ENCODE data around the gene MANEAL. TPM values are rescaled to one million over a fixed set of nuclear protein-coding genes. Genes with fewer than 3 reads are reported as not detected.

Gene MANEAL
- total and polyA plus RNA-seq, 8 donors = 4.3 to 10.3 (median 6.7) TPM

DNA sequence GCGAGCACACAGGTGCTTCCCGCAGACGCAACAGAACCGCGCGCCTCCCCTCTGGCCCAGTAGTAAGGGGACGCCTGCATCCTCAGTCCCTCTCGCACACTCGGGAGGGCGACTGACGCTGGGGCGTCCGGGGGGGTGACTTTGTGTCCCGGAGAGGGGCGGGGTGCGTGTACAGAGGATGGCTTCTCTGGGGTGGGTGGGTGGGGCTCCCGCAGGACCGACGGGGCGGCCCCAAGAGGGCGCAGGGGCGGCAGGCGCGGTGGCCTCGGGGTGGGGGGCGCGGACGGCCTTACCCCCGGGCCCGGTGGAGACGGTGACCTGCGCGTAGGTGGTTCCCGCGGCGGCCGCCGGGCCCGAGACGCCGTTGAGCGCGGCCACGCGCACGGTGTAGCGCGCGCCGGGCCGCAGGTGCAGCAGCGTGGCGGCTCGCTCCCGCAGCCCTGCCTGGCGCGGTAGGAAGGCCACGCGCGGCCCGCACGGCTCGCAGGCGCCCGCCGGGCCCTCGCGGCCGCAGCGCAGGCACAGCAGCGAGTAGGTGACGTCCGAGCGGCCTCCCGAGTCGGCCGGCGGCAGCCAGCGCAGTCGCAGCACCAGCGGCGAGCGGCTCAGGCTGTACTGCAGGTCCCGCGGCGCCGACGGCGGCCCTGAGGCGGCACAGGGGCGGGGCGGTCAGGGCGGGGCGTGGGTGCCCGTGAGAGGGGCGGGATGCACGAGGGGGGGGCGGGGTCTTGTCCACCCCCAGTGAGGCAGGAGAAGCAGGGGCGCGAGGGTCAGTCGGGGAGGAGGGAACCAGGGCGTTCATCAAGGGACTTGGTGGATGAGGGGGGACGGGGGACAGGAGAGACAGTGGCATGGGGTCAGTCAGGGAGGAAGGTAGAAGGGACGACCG is 40.8 kb upstream of the MANEAL start:
- FAIRE-seq = no peak
- ATAC-seq = peak; percentile 80 to 89 (median 83)
- intact Hi-C loops (cut with DNase I) = no loop called here
- no peaks in the 10 kb centered on the region for H3K4me1 ChIP-seq
- no peak overlapping the region for H3K27ac ChIP-seq
- peak in 5 of 6 donors; percentile 27 to 84 (median 65) for DNase-seq
- peak overlapping the region; percentile 28 to 53 (median 38) for H3K4me3 ChIP-seq
- TF ChIP-seq CTCF (IDR thresholded peaks at IDR 0.05) = no peak
- H3K27me3 ChIP-seq = no peaks in the 10 kb centered on the region
- H3K36me3 ChIP-seq = no peaks in the 10 kb centered on the region
- no peaks in the 10 kb centered on the region for H3K9me3 ChIP-seq
- WGBS, 2 donors = 1% methylated on average over 67 to 105 of the region's 105 CpGs

- 9 to 10% methylated on average over 40 to 52 of the region's 52 CpGs for WGBS, 2 donors
- DNase-seq = peak in 1 of 6 donors; percentile 69
- no peak for TF ChIP-seq CTCF (IDR thresholded peaks at IDR 0.05)
- Histone ChIP-seq H3K9me3 (no peaks in the 10 kb centered on the region), H3K4me1 (no peaks in the 10 kb centered on the region), H3K36me3 (no peaks in the 10 kb centered on the region), H3K4me3 (peak overlapping the region in 1 of 4 donors; percentile 47), H3K27ac (no peak overlapping the region), H3K27me3 (no peaks in the 10 kb centered on the region)
- ATAC-seq = no peak
- intact Hi-C loops (cut with DNase I) = no loop called here
- FAIRE-seq = no peak
These were observed 40.0 kb upstream of the MANEAL start for GRCh38 chr1:37753473-37754321.

GRCh38 chr1:37755290-37755689 is 38.4 kb upstream of the MANEAL start:
- Histone ChIP-seq H3K27ac (no peak overlapping the region), H3K27me3 (peaks cover 0 to 9% (median 0%) of the 10 kb centered on the region in 4 donors), H3K9me3 (no peaks in the 10 kb centered on the region), H3K4me3 (no peak overlapping the region), H3K4me1 (no peaks in the 10 kb centered on the region), H3K36me3 (no peaks in the 10 kb centered on the region)
- no peak for TF ChIP-seq CTCF (IDR thresholded peaks at IDR 0.05)
- ATAC-seq = no peak
- 55 to 77% methylated on average over 1 of the region's 1 CpG for WGBS, 2 donors
- intact Hi-C loops (cut with DNase I) = no loop called here
- no peak for FAIRE-seq
- DNase-seq = no peak

DNA sequence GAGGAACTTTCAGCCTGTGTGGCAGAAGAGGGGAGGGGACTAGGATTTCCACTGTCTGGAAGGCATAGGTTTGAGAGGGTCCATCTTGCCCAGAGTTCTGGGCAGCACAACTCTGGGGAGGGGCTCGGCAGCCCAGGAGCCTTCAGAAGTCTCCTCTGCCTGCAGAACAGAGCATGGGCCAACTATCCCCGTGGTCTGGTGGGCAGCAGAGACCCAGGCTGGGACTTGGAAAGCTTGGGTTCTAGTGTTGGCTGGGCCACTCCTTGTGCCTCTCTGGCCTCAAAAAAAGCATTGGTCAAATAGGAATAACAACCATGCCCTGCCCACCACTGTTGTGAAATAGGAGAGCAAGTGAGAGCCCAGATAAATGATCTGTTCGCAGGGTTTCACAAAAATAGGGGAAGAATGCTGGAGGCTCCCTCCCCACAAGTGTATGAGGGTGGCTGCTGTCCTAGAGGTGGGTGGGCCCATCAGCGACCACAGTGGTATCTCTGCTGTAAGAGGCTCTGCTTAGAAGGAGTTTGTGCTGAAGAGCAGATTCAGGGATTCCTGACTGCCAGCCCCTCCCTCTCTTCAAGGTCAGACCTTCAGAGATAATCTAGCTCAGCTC is 37.6 kb upstream of the MANEAL start:
- 48 to 56% methylated on average over 4 of the region's 4 CpGs for WGBS, 2 donors
- intact Hi-C loops (cut with DNase I) = no loop called here
- H3K4me1 ChIP-seq = no peaks in the 10 kb centered on the region
- no peak overlapping the region for H3K27ac ChIP-seq
- TF ChIP-seq CTCF (IDR thresholded peaks at IDR 0.05) = no peak
- no peaks in the 10 kb centered on the region for H3K9me3 ChIP-seq
- peaks cover 0 to 9% (median 0%) of the 10 kb centered on the region in 4 donors for H3K27me3 ChIP-seq
- DNase-seq = no peak
- H3K4me3 ChIP-seq = no peak overlapping the region
- no peaks in the 10 kb centered on the region for H3K36me3 ChIP-seq
- no peak for ATAC-seq
- no peak for FAIRE-seq

Measured in pancreas (tissue), 10 donors.